T-helper 2 cell treated with Interferon-gamma antibody and Interleukin-4, amounts not matched to agents 5 μg/mL and 100 μg/mL, for 36 hours (primary cell): ENCODE data around the gene PCBP3.
"Not testable (repeated sequence)": the region's sequence is repeated elsewhere in the genome, so short reads cannot be mapped to it uniquely, and the experiment has no call there.

Experiments used
- DNase-seq: peaks from one replicate; pipeline ENCODE4 v3.0.0; 2021; ENCODE audit warnings: low spot score
- H3K27ac Mint-ChIP-seq: one replicate; pipeline ENCODE4 v1.8.0; 2021; ENCODE audit warnings: mild to moderate bottlenecking, mixed read lengths
- H3K27me3 Mint-ChIP-seq: one replicate; pipeline ENCODE4 v1.8.0; 2021; ENCODE audit warnings: low read depth, mixed read lengths
- H3K36me3 Mint-ChIP-seq: one replicate; pipeline ENCODE4 v1.8.0; 2021; ENCODE audit warnings: low read depth, mixed read lengths
- H3K4me1 Mint-ChIP-seq: one replicate; pipeline ENCODE4 v1.8.0; 2021; ENCODE audit warnings: low read depth, mixed read lengths
- H3K4me3 Mint-ChIP-seq: one replicate; pipeline ENCODE4 v1.8.0; 2022; ENCODE audit warnings: mild to moderate bottlenecking, moderate library complexity, mixed read lengths
- H3K9me3 Mint-ChIP-seq: one replicate; pipeline ENCODE4 v1.8.0; 2021; ENCODE audit warnings: mixed read lengths

Gene PCBP3

DNA sequence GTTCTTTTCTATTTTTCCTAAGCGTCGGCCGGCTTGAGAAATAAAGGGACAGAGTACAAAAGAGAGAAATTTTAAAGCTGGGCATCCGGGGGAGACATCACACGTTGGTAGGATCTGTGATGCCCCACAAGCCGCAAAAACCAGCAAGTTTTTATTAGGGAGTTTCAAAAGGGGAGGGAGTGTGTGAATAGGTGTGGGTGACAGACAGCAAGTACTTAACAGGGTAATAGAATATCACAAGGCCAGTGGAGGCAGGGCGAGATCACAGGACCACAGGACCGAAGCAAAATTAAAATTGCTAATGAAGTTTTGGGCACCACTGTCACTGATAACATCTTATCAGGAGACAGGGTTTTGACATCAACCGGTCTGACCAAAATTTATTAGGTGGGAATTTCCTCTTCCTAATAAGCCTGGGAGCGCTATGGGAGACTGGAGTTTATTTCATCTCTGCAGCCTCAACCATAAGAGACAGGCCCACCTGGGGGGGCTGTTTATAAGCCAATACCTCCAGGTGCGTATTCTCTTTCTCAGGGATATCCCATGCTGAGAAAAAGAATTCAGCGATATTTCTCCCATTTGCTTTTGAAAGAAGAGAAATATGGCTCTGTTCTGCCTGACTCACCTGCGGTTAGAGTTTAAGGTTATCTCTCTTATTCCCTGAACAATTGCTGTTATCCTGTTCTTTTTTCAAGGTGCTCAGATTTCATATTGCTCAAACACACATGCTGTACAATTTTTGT, 332.3 kb downstream of the PCBP3 start:
- DNase-seq, H3K36me3 Mint-ChIP-seq, H3K27ac Mint-ChIP-seq, H3K4me1 Mint-ChIP-seq, H3K9me3 Mint-ChIP-seq, H3K4me3 Mint-ChIP-seq: not testable (repeated sequence)
- peaks cover 41% of the 10 kb centered on the region for H3K27me3 Mint-ChIP-seq

DNA sequence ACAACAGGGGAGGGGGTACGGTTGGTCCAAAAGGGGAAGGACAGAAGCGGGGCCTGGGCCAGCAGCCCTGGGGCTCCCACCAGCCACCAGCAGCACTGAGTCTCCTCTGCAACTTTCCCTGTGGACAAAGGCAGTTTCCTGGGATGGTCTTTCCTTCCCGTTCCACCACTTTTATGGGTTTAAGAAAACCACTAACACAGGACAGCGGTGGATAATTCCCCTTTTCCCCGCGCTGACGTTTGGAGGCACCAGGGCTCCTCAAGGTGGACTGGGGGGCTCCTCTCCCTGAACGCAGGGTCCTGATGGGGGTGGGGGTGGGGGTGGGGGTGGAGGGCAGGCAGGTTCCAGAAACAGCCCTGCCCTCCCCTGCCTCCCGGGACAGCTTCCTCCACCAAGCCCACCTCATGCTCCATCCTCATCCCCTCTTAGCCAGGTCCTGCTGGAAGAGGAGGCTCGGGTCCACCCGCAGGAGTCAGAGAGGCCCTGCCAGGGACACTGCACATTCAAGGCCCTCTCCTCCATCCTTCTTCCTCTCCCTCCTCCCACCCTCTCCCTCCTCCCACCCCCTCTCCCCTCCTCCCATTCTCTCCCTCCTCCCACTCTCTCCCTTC, 333.3 kb downstream of the PCBP3 start:
- H3K27ac Mint-ChIP-seq, result no peak overlapping the region
- no peaks in the 10 kb centered on the region for H3K9me3 Mint-ChIP-seq
- H3K4me1 Mint-ChIP-seq, result peaks cover 2% of the 10 kb centered on the region
- H3K27me3 Mint-ChIP-seq, result peaks cover 41% of the 10 kb centered on the region
- no peak overlapping the region for H3K4me3 Mint-ChIP-seq
- H3K36me3 Mint-ChIP-seq, result no peaks in the 10 kb centered on the region
- DNase-seq, result no peak

DNA sequence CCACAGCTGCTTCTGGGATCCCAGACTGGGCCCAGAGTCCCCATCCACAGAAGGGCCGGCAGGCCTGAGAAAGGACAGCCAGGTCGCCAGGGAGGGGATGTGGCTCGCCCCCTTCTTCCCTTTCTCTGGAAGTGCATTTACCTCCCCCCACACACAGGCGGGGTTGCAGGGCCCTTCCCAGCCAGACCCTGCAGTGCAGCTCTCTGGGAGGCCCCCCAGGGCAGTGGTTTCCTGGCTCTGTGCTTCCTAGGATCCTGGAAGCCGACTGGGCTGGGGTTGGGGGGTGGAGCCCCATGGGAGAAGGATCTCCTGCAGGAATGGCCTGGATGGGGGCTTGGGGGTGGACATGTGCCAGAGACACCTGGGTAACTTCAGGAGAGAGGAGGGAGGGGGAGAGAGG, 333.9 kb downstream of the PCBP3 start:
- H3K4me1 Mint-ChIP-seq, result peaks cover 2% of the 10 kb centered on the region
- H3K9me3 Mint-ChIP-seq, result no peaks in the 10 kb centered on the region
- no peak overlapping the region for H3K4me3 Mint-ChIP-seq
- no peak overlapping the region for H3K27ac Mint-ChIP-seq
- H3K27me3 Mint-ChIP-seq, result peaks cover 41% of the 10 kb centered on the region
- no peaks in the 10 kb centered on the region for H3K36me3 Mint-ChIP-seq
- no peak for DNase-seq

DNA sequence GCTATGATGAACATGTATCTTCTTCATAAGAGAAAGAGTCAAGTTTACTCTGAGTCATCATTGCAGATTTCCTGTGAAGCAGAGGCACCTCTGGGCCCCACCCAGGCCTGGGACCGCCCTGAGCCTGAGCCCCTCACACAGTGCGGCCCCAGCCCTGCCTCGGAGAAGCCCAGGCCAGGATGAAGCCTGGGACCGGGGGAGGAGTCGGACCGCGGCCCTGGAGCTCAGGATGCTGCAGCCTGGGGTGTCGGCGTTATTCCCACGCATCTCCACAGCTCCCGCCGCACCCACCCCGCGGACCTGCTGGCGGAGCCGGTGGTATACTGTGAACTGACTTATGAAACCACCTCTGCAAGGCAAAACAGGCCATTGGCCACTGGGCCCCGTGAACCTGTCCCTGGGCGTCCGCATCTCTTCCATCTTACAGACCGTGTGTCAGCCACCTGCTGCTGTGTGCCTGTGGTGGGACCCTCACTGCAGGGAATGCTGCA, 335.7 kb downstream of the PCBP3 start:
- no peaks in the 10 kb centered on the region for H3K9me3 Mint-ChIP-seq
- H3K4me1 Mint-ChIP-seq, result no peaks in the 10 kb centered on the region
- no peak for DNase-seq
- H3K4me3 Mint-ChIP-seq, result no peak overlapping the region
- peaks cover 37% of the 10 kb centered on the region for H3K27me3 Mint-ChIP-seq
- no peaks in the 10 kb centered on the region for H3K36me3 Mint-ChIP-seq
- H3K27ac Mint-ChIP-seq, result no peak overlapping the region

DNA sequence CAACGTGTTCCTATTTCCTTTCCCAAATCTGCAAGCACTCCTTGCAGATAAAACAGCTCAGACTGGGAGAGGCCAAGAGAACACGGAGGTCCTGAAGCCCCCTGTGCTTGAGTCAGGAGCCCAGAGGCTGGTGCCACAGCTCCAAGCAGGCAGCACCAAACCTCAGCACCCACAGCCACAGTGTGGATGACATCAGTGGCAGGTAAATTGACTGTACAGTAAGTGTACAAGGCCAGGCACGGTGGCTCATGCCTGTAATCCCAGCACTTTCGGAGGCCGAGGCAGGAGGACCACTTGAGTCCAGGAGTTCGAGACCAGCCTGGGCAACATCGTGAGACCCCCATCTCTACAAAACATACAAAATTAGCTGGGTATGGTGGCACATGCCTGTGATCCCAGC, 336.1 kb downstream of the PCBP3 start:
- Mint-ChIP-seq H3K27me3 (peaks cover 32% of the 10 kb centered on the region), H3K9me3 (no peaks in the 10 kb centered on the region), H3K4me1 (no peaks in the 10 kb centered on the region), H3K36me3 (no peaks in the 10 kb centered on the region), H3K27ac (no peak overlapping the region), H3K4me3 (no peak overlapping the region)
- no peak for DNase-seq

DNA sequence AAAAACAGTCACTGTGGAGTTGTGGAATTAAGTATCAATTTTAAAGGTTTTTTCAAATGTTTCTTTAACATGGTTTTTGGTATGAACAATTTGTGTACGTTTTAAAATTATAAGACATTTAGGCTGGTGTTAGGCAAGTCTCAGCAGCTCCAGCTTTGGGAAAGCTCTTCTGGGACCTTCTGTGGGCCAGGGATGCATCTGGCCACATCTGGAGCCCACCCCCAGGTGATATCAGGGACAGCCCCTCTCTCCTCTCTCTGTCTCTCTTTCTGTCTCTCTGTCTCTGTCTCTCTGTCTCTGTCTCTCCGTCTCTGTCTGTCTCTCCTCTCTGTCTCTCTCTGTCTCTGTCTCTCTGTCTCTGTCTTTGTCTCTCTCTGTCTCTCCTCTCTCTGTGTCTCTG, 336.7 kb downstream of the PCBP3 start:
- peaks cover 26% of the 10 kb centered on the region for H3K27me3 Mint-ChIP-seq
- no peaks in the 10 kb centered on the region for H3K36me3 Mint-ChIP-seq

DNA sequence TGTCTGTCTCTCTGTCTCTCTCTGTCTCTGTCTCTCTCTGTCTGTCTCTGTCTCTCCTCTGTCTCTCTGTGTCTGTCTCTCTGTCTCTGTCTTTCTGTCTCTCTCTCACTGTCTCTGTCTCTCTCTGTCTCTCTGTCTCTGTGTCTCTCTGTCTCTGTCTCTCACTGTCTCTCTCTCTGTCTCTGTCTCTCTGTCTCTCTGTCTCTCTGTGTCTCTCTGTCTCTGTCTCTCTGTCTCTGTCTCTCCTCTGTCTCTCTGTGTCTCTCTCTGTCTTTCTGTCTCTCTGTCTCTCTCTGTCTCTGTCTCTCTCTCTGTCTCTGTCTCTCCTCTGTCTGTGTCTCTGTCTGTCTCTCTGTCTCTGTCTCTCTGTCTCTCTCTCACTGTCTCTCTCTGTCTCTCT, 337.2 kb downstream of the PCBP3 start:
- Mint-ChIP-seq H3K4me3 (no peak overlapping the region), H3K27ac (no peak overlapping the region), H3K4me1 (no peaks in the 10 kb centered on the region), H3K27me3 (peaks cover 22% of the 10 kb centered on the region), H3K36me3 (no peaks in the 10 kb centered on the region), H3K9me3 (no peaks in the 10 kb centered on the region)
- DNase-seq, result no peak

More for the DNA sequence above, 336.7 kb downstream of the PCBP3 start:
- H3K4me1 Mint-ChIP-seq, result no peaks in the 10 kb centered on the region
- no peak overlapping the region for H3K4me3 Mint-ChIP-seq
- no peaks in the 10 kb centered on the region for H3K9me3 Mint-ChIP-seq
- no peak for DNase-seq
- no peak overlapping the region for H3K27ac Mint-ChIP-seq

DNA sequence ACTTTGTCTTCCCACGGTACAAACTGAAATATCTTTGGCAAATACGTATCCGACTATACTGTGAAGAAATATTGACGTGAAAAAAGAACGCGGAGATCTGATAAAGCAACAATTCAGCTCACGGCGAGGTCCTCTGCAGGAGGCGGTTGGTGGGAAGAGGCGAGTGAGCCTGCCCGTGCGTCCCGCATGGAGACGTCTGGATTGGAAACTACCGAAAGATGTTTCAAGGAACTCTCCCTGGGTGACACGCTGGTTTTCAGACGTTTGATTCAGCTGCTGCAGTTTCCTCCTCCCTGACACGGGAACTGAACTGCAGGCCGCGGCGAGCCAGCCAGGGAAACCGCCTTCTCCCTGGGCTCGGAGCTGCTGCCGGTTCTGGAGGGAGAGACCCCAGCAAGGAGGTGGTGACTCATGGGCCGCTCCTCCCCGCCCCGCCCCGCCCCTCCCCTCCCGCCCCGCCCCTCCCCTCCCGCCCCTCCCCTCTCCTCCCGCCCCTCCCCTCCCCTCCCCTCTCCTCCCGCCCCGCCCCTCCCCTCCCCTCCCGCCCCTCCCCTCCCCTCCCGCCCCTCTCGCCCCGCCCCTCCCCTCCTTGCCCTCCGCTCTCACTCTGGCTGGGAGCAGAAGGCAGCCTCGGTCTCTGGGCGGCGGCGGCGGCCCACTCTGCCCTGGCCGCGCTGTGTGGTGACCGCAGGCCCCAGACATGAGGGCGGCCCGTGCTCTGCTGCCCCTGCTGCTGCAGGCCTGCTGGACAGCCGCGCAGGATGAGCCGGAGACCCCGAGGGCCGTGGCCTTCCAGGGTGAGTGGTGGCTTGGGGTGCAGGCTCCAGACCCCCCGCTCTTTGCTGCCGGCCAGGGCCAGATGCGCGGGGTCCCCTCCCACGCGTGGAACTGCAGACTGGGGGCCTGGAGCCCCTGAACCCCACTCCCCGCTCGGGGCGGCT, 337.9 kb downstream of the PCBP3 start, which contains the start of gene COL6A1:
Gene COL6A1 (plus strand): TSS at position 620 of the 941 bp plus-strand sequence. CDS start 81 bp downstream, at position 701.
- Mint-ChIP-seq H3K4me3 (peak within 1 kb of the TSS; percentile 48), H3K27me3 (peaks cover 15% of the 10 kb centered on the region), H3K27ac (no peak within 1 kb of the TSS), H3K36me3 (no peaks in the 10 kb centered on the region), H3K9me3 (no peaks in the 10 kb centered on the region), H3K4me1 (no peaks in the 10 kb centered on the region)
- DNase-seq, result peak; percentile 51

DNA sequence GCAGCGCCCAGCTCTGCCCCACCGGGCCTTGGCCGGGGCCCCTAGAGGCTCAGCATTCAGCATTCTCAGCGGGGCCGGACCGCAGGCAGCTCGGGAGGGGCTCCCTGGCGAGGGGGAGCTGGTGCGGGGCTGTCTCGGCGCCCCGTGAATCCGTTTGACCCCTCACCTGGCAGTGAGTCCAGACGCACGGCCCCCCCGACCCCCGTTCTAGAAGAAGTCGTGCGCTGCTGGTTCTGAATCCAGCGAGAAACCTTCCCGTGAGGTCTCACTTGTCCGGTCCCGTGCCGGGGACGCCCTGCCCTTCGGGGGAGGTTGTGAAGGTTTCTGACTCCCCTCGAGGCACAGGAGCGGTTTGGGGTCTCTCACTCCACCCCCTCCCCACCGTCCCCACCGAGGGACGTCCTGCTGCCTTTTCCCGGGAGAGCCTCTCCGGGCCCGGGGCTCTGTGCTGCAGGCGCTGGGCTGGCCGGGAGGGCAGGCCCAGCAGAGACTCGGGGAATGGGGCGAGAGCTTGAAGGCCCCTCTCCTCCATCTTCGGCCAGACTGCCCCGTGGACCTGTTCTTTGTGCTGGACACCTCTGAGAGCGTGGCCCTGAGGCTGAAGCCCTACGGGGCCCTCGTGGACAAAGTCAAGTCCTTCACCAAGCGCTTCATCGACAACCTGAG, 338.7 kb downstream of the PCBP3 start:
- Mint-ChIP-seq H3K27ac (no peak overlapping the region), H3K4me1 (no peaks in the 10 kb centered on the region)

DNA sequence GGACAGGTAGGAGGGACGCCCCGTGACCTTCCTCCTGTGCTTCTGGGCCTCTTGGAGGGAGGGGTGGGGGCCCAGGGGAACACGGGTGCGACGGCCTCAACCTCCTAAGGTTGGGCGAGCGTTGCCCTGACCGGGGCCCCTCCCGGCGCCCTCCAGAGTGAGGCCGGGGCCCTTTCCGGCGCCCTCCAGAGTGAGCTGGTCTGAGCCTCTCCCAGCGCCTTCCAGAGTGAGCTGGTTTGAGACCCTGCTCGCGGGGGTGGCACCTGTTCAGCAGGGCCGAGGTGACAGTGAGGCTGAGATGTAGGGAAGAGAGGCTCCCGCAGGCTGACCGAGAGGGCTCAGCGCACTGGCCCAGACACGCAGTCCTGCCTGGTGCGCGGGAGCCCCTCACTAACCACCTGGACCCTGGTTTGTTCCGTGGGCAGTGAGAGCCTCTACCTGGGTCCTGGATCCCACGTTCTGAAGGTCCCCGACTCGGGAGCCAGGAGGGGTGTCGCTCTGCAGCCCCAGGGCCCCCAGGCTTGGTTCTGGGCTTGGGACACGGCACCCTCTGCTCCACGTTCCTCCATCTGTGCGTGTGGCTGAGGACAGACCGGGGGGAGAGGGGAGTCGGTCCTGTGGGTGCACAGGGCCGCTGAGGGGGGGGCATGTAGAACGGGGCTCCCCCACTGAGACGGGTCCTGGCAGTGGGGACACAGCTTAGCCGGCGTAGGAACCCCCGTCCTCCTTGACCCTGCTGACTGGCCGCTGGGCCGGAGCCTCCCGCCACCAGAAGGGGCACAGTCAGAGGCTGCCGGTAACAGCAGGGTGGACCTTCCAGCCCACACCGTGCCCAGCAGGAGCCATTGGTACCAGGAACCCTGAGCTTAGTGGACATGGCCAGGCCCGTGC, 339.5 kb downstream of the PCBP3 start:
- H3K4me3 Mint-ChIP-seq, result peak overlapping the region; percentile 48

More for the DNA sequence above, 338.7 kb downstream of the PCBP3 start:
- Mint-ChIP-seq H3K9me3 (no peaks in the 10 kb centered on the region), H3K36me3 (no peaks in the 10 kb centered on the region), H3K4me3 (peak overlapping the region; percentile 48), H3K27me3 (peaks cover 12% of the 10 kb centered on the region)
- no peak for DNase-seq

DNA sequence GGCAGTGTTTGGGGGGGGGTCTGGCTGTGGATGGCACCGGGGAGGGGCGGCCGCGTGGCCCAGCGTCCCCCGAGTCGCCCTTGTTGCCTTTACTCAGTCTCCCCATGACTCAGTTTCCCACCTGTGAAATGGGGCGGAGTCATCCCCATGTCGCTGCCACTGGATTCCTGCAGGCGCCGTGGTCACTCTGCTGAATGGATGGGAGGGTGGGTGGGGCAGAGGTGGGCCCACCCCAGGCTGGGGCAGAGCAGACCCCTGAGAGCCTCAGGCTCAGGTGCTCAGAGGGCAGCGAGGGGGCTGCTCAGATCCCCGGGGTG, 340.1 kb downstream of the PCBP3 start:
- no peak for DNase-seq
- Mint-ChIP-seq H3K4me3 (no peak overlapping the region), H3K27ac (no peak overlapping the region), H3K9me3 (no peaks in the 10 kb centered on the region), H3K4me1 (no peaks in the 10 kb centered on the region), H3K27me3 (peaks cover 8% of the 10 kb centered on the region), H3K36me3 (no peaks in the 10 kb centered on the region)

More for the DNA sequence above, 339.5 kb downstream of the PCBP3 start:
- Mint-ChIP-seq H3K4me1 (no peaks in the 10 kb centered on the region), H3K36me3 (no peaks in the 10 kb centered on the region), H3K27ac (no peak overlapping the region), H3K9me3 (no peaks in the 10 kb centered on the region), H3K27me3 (peaks cover 12% of the 10 kb centered on the region)
- DNase-seq, result no peak

DNA sequence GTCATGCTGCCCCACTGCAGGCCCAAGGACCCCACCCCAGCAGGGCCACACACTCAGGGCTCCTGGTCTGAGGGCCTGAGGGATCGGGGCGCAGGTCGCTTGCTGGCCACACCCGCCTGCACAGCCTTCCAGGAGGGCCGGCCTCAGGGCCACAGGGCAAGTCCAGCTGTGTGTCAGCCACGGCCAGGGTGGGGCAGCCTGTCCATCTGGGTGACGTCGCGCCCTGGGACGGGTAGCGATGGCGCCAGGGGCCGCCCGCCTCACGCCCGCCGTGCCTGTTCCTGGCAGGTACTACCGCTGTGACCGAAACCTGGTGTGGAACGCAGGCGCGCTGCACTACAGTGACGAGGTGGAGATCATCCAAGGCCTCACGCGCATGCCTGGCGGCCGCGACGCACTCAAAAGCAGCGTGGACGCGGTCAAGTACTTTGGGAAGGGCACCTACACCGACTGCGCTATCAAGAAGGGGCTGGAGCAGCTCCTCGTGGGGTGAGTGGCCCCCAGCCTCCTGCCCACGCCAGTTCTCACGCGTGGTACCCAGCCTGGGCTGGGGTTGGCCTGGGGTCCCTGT, 340.5 kb downstream of the PCBP3 start:
- H3K27me3 Mint-ChIP-seq, result peaks cover 6% of the 10 kb centered on the region
- no peak for DNase-seq
- no peaks in the 10 kb centered on the region for H3K36me3 Mint-ChIP-seq
- H3K4me1 Mint-ChIP-seq, result no peaks in the 10 kb centered on the region
- H3K4me3 Mint-ChIP-seq, result no peak overlapping the region
- no peak overlapping the region for H3K27ac Mint-ChIP-seq
- no peaks in the 10 kb centered on the region for H3K9me3 Mint-ChIP-seq
